CD14-positive monocyte (primary cell): ENCODE results near the gene EBLN1. TPM values are rescaled to one million over a fixed set of nuclear protein-coding genes. Genes with fewer than 3 reads are reported as not detected.
"Not testable (repeated sequence)": the region's sequence is repeated elsewhere in the genome, so short reads cannot be mapped to it uniquely, and the experiment has no call there.

Source experiments
- DNase-seq, 3 donors: peaks; one replicate each; pipeline ENCODE4 v3.0.0-alpha.2; 2011 to 2022
- H2AFZ ChIP-seq: 2 replicates; pipeline ENCODE4 v1.6.0; 2012; ENCODE audit warnings: mild to moderate bottlenecking, low read depth, low read length, inconsistent platforms; ENCODE audit not compliant: insufficient read depth, poor library complexity, severe bottlenecking
- H3K27ac ChIP-seq, 2 donors: 1 replicate in 1 of 2; 2 replicates in 1 of 2; pipeline ENCODE4 v1.5.1; 2012 to 2013; ENCODE audit warnings: low read length in 2 of 2, control low read depth in 1 of 2, inconsistent platforms in 1 of 2, low read depth in 1 of 2, mild to moderate bottlenecking in 1 of 2
- H3K27me3 ChIP-seq, 2 donors: one replicate each; pipeline versions ENCODE4 v1.6.0 to v1.6.1; 2011 to 2013; ENCODE audit warnings: low read length in 2 of 2; ENCODE audit not compliant: control insufficient read depth in 2 of 2, insufficient read depth in 2 of 2
- H3K36me3 ChIP-seq, 2 donors: replicated peaks in 1 of 2; 1 replicate in 1 of 2; 2 replicates in 1 of 2; pipeline versions ENCODE4 v1.5.1 to v1.6.1; 2012 to 2013; ENCODE audit warnings: low read length in 2 of 2, control low read depth in 1 of 2, inconsistent platforms in 1 of 2, mild to moderate bottlenecking in 1 of 2; ENCODE audit not compliant: insufficient read depth in 2 of 2, control insufficient read depth in 1 of 2
- H3K4me1 ChIP-seq, 2 donors: 1 replicate in 1 of 2; 2 replicates in 1 of 2; pipeline versions ENCODE4 v1.5.1 to v1.6.1; 2012 to 2013; ENCODE audit warnings: low read length in 2 of 2, control low read depth in 1 of 2, inconsistent platforms in 1 of 2, mild to moderate bottlenecking in 1 of 2, moderate library complexity in 1 of 2; ENCODE audit not compliant: insufficient read depth in 2 of 2, control insufficient read depth in 1 of 2
- H3K4me2 ChIP-seq: replicated peaks from 2 replicates; pipeline ENCODE3; 2012; ENCODE audit warnings: low read length, moderate library complexity, mild to moderate bottlenecking; ENCODE audit not compliant: poor library complexity, severe bottlenecking; ENCODE audit errors: extremely low read depth
- H3K4me3 ChIP-seq, 3 experiments: fragments of 200-600 bp in 1 of 3; sonication (generic) in 1 of 3; replicated peaks in 1 of 3; 1 replicate in 2 of 3; 2 replicates in 1 of 3; pipeline ENCODE4 v1.5.1; 2011 to 2013; ENCODE audit warnings: low read length in 3 of 3, mild to moderate bottlenecking in 3 of 3, control low read depth in 2 of 3, low read depth in 2 of 3, inconsistent platforms in 1 of 3, moderate library complexity in 1 of 3
- H3K79me2 ChIP-seq: 2 replicates; pipeline ENCODE4 v1.6.0; 2012; ENCODE audit warnings: mild to moderate bottlenecking, control low read depth, inconsistent platforms, low read length, moderate library complexity; ENCODE audit not compliant: insufficient read depth
- H3K9ac ChIP-seq: 2 replicates; pipeline ENCODE4 v1.6.0; 2017; ENCODE audit warnings: low read length, mild to moderate bottlenecking; ENCODE audit not compliant: insufficient read depth, poor library complexity, severe bottlenecking
- H3K9me3 ChIP-seq, 2 donors: replicated peaks in 1 of 2; 1 replicate in 1 of 2; 2 replicates in 1 of 2; pipeline versions ENCODE4 v1.5.1 to v1.6.1; 2012 to 2013; ENCODE audit warnings: low read length in 2 of 2, control low read depth in 1 of 2; ENCODE audit not compliant: control insufficient read depth in 1 of 2, insufficient read depth in 1 of 2
- H4K20me1 ChIP-seq: 2 replicates; pipeline ENCODE4 v1.6.0; 2012; ENCODE audit warnings: mild to moderate bottlenecking, low read length, control low read depth, moderate library complexity; ENCODE audit not compliant: insufficient read depth
- H3K27ac Mint-ChIP-seq, 7 donors: one replicate each; pipeline ENCODE4 v1.8.0; 2020; ENCODE audit warnings: mild to moderate bottlenecking in 7 of 7, mixed read lengths in 7 of 7, moderate library complexity in 6 of 7, inconsistent platforms in 2 of 7
- H3K27me3 Mint-ChIP-seq, 3 donors: one replicate each; pipeline ENCODE4 v1.8.0; 2021 to 2022; ENCODE audit warnings: low read depth in 3 of 3, mild to moderate bottlenecking in 3 of 3, mixed read lengths in 3 of 3, moderate library complexity in 3 of 3, inconsistent platforms in 1 of 3
- H3K36me3 Mint-ChIP-seq, 2 donors: one replicate each; pipeline ENCODE4 v1.8.0; 2020; ENCODE audit warnings: mixed read lengths in 2 of 2, inconsistent platforms in 1 of 2, mild to moderate bottlenecking in 1 of 2
- H3K4me1 Mint-ChIP-seq: one replicate; pipeline ENCODE4 v1.8.0; 2020; ENCODE audit warnings: mild to moderate bottlenecking, mixed read lengths
- H3K4me3 Mint-ChIP-seq, 2 donors: one replicate each; pipeline ENCODE4 v1.8.0; 2020; ENCODE audit warnings: mild to moderate bottlenecking in 2 of 2, mixed read lengths in 2 of 2, moderate library complexity in 1 of 2
- H3K9me3 Mint-ChIP-seq, 7 donors: one replicate each; pipeline ENCODE4 v1.8.0; 2020 to 2022; ENCODE audit warnings: mixed read lengths in 7 of 7, mild to moderate bottlenecking in 6 of 7, moderate library complexity in 6 of 7, inconsistent platforms in 2 of 7
- CTCF ChIP-seq: fragments of 200-600 bp; IDR thresholded peaks from one replicate; pipeline ENCODE4 v1.8.0; 2022; ENCODE audit warnings: antibody characterized with exemption, mild to moderate bottlenecking
- WGBS: methylation state at CpG from one replicate; pipeline ENCODE4 v1.1.5; 2013; ENCODE audit warnings: missing lambda C conversion rate; ENCODE audit not compliant: insufficient coverage; 5-methylcytosine and 5-hydroxymethylcytosine counted together
- intact Hi-C, 2 donors: fragments of 100-400 bp; cut with micrococcal nuclease; formaldehyde crosslinking; loops; one replicate each; pipeline versions ENCODE4 v1.15.0 to v1.15.1; 2023
- polyA plus RNA-seq, 3 donors: library from polyadenylated mRNA; depleted of rRNA in 1 of 3; unstranded in 2 of 3; stranded (reverse) in 1 of 3; fragments of 300-500 nt in 2 of 3; fragments of >200 nt in 1 of 3; fragmentation: Illumina TruSeq in 2 of 3; gene quantifications; 1 replicate in 2 of 3; 2 replicates in 1 of 3; pipeline ENCODE4 v1.2.3, GENCODE V29; 2012 to 2021

Gene EBLN1
- polyA plus RNA-seq, 3 donors, result not detected

- intact Hi-C loops, result no loop called here
- H3K36me3 ChIP-seq, result no peaks in the 10 kb centered on the region
- H3K79me2 ChIP-seq, result no peaks in the 10 kb centered on the region
- Mint-ChIP-seq H3K4me3 (no peak overlapping the region), H3K27ac (no peak overlapping the region), H3K9me3 (peaks cover 0 to 3% (median 0%) of the 10 kb centered on the region in 7 donors), H3K4me1 (no peaks in the 10 kb centered on the region), H3K27me3 (peaks cover 0 to 3% (median 0%) of the 10 kb centered on the region in 3 donors), H3K36me3 (no peaks in the 10 kb centered on the region)
- H3K9me3 ChIP-seq, result no peaks in the 10 kb centered on the region
- no peak for DNase-seq
- no peaks in the 10 kb centered on the region for H4K20me1 ChIP-seq
- WGBS, result no CpG with 5 or more reads among the region's 1 CpG
- H3K27ac ChIP-seq, result no peak overlapping the region
- no peak for TF ChIP-seq CTCF
- no peak overlapping the region for H3K4me3 ChIP-seq
- no peak overlapping the region for H2AFZ ChIP-seq
- no peak overlapping the region for H3K9ac ChIP-seq
- no peaks in the 10 kb centered on the region for H3K27me3 ChIP-seq
- no peak overlapping the region for H3K4me2 ChIP-seq
- H3K4me1 ChIP-seq, result no peaks in the 10 kb centered on the region
Measured at GRCh38 chr10:22219308-22219707, 1.5 kb upstream of the EBLN1 start.

DNA sequence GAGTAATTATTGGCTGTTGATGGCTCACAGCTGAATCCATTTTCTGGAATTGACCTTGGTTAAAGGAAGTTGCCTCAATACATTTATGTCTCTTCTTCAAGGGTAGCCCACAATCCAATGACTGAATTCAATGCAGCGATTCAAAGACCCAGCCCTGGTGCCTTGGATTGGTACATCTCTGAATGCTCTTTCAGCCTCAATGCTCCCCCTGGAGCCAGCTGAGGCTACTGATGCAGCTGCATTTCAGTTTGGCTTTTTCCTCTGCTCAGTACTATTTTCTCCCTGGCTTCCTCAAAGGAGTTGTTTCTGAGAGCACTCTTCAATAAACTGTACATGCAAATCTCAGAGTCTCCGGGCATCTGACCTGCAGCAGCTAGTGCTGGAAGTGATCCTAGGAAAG, 633 bp upstream of the EBLN1 start:
- intact Hi-C loops, result no loop called here

GRCh38 chr10:22217084-22217483, 731 bp downstream of the EBLN1 start:
- H3K27ac Mint-ChIP-seq, intact Hi-C loops, H3K27me3 ChIP-seq, H3K4me3 Mint-ChIP-seq, H3K4me2 ChIP-seq, H3K4me3 ChIP-seq, H3K9me3 ChIP-seq, H3K4me1 Mint-ChIP-seq, H3K79me2 ChIP-seq, H3K36me3 Mint-ChIP-seq, H3K9ac ChIP-seq, H3K27me3 Mint-ChIP-seq, H3K9me3 Mint-ChIP-seq, H3K4me1 ChIP-seq, H3K36me3 ChIP-seq, H2AFZ ChIP-seq, H4K20me1 ChIP-seq, DNase-seq, H3K27ac ChIP-seq: not testable (repeated sequence)
- 100% methylated on average over 3 of the region's 5 CpGs for WGBS

More for the DNA sequence above, 633 bp upstream of the EBLN1 start:
- Mint-ChIP-seq H3K27me3 (peaks cover 0 to 3% (median 2%) of the 10 kb centered on the region in 3 donors), H3K4me1 (no peaks in the 10 kb centered on the region), H3K36me3 (no peaks in the 10 kb centered on the region), H3K9me3 (peaks cover 0 to 3% (median 0%) of the 10 kb centered on the region in 7 donors), H3K27ac (no peak overlapping the region), H3K4me3 (no peak overlapping the region)
- H3K4me2 ChIP-seq, result no peak overlapping the region
- H3K79me2 ChIP-seq, result no peaks in the 10 kb centered on the region
- no peak for DNase-seq
- H3K36me3 ChIP-seq, result no peaks in the 10 kb centered on the region
- no peak overlapping the region for H3K27ac ChIP-seq
- H3K4me1 ChIP-seq, result no peaks in the 10 kb centered on the region
- no peak overlapping the region for H3K4me3 ChIP-seq
- no peak overlapping the region for H3K9ac ChIP-seq
- 88% methylated on average over 1 of the region's 2 CpGs for WGBS
- H4K20me1 ChIP-seq, result no peaks in the 10 kb centered on the region
- TF ChIP-seq CTCF, result no peak
- H3K27me3 ChIP-seq, result no peaks in the 10 kb centered on the region
- H2AFZ ChIP-seq, result no peak overlapping the region
- H3K9me3 ChIP-seq, result no peaks in the 10 kb centered on the region
